GM13976 (cell line): ENCODE results near the gene UPK2.
"Not testable (repeated sequence)": the region's sequence is repeated elsewhere in the genome, so short reads cannot be mapped to it uniquely, and the experiment has no call there.

ENCODE experiments used
- DNase-seq: peaks from one replicate; pipeline ENCODE4 v3.0.0; 2012; ENCODE audit warnings: low spot score
- in situ Hi-C: fragments of 300-500 bp; cut with MboI; formaldehyde crosslinking; loops from one replicate; pipeline ENCODE4 v1.12.0; 2022; ENCODE audit warnings: low sequenced_read_pairs, mixed read lengths, inconsistent platforms; ENCODE audit not compliant: unreplicated experiment
- TF ChIP-seq, protein P1 (sequence below): IDR thresholded peaks from 2 replicates; pipeline ENCODE4 v1.5.1; 2012; ENCODE audit warnings: borderline replicate concordance, mild to moderate bottlenecking; ENCODE audit not compliant: insufficient read depth; ENCODE audit errors: extremely low read depth, missing control alignments, control extremely low read depth

Gene UPK2

GRCh38 chr11:118973985-118974384 is 17.9 kb downstream of the UPK2 start:
- DNase-seq = no peak
- TF ChIP-seq, protein P1, sequence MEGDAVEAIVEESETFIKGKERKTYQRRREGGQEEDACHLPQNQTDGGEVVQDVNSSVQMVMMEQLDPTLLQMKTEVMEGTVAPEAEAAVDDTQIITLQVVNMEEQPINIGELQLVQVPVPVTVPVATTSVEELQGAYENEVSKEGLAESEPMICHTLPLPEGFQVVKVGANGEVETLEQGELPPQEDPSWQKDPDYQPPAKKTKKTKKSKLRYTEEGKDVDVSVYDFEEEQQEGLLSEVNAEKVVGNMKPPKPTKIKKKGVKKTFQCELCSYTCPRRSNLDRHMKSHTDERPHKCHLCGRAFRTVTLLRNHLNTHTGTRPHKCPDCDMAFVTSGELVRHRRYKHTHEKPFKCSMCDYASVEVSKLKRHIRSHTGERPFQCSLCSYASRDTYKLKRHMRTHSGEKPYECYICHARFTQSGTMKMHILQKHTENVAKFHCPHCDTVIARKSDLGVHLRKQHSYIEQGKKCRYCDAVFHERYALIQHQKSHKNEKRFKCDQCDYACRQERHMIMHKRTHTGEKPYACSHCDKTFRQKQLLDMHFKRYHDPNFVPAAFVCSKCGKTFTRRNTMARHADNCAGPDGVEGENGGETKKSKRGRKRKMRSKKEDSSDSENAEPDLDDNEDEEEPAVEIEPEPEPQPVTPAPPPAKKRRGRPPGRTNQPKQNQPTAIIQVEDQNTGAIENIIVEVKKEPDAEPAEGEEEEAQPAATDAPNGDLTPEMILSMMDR = no peak
- in situ Hi-C loops = no loop called here

GRCh38 chr11:118975771-118976709 is 19.9 kb downstream of the UPK2 start:
- no peak for DNase-seq
- in situ Hi-C loops = no loop called here
- TF ChIP-seq, protein P1 = no peak

GRCh38 chr11:118979434-118979833 is 23.3 kb downstream of the UPK2 start:
- no peak for DNase-seq
- in situ Hi-C loops = no loop called here
- TF ChIP-seq, protein P1 = no peak

DNA sequence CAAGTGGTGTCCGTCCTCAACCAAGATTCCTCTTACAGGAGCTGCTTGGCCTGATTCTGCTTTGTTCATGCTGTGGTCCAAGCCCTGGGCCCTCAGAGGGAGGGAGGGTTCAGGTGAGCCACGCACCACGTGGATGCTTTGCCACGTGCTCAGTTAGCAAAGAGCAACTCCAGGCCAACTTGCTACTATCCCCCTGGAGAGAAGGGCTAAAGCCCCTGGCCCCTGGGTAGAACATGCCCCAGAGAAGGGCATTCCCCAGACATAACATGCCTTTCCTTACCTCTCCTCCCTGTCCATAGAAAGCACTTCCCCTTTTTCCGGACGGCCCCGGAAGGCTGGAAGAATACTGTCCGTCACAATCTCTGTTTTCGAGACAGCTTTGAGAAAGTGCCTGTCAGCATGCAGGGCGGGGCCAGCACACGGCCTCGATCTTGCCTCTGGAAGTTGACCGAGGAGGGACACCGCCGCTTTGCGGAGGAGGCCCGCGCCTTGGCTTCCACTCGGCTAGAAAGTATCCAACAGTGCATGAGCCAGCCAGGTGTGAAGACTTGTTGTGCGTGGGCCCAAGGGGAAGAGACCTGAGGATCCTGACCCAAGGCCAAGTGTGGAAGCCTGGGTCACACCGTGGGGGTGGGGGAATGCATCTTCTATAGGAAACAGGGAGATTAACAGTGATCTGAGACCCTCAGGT is 24.2 kb downstream of the UPK2 start:
- no peak for DNase-seq
- TF ChIP-seq, protein P1 = no peak
- in situ Hi-C loops = no loop called here

DNA sequence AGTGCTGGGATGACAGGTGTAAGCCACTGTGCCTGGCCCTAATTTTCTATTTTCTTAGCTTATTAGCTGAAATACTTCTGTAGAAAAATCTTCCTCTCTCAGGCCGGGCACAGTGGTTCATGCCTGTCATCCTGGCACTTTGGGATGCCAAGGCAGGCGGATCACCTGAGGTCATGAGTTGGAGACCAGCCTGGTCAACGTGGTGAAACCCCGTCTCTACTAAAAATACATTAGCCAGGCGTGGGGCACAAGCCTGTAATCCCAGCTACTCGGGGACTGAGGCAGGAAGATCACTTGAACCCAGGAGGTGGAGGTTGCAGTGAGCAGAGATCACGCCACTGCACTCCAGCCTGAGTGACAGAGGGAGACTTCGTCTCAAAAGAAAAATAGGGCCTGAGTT is 28.2 kb downstream of the UPK2 start:
- DNase-seq, in situ Hi-C loops: not testable (repeated sequence)

DNA sequence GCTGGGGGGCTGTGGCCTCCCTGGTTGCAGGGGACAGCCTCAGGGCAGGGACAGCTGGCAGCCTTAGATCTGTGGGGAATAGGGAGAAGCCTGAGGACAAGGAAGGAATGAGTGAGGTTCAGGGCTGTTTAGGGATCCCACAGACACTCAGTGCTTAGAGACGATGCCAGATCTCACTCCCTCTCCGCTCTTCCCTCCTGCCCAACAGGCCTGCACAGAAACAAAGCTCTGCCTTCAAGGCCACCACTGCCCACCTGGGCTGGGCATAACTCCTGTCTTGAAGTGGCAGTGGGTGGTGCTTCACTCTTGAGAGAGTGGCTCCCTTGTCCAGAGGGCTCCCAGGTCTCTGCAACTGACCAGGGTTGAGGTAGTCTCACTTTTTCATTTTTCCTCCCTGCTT is 28.7 kb downstream of the UPK2 start:
- TF ChIP-seq, protein P1 = no peak
- DNase-seq = no peak
- in situ Hi-C loops = no loop called here

- in situ Hi-C loops = no loop called here
- no peak for DNase-seq
Observed at GRCh38 chr11:118988280-118988679, 32.2 kb downstream of the UPK2 start.

DNA sequence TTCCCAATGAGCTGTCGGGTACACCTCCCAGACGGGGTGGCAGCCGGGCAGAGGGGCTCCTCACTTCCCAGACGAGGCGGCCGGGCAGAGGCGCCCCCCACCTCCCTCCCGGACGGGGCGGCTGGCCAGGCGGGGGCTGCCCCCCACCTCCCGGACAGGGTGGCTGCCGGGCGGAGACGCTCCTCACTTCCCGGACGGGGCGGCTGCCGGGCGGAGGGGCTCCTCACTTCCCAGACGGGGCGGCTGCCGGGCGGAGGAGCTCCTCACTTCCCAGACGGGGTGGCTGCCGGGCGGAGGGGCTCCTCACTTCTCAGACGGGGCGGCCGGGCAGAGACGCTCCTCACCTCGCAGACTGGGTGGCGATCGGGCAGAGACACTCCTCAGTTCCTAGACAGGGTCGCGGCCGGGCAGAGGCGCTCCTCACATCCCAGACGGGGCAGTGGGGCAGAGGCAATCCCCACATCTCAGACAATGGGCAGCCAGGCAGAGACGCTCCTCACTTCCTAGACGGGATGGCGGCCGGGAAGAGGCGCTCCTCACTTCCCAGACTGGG is 35.5 kb downstream of the UPK2 start:
- DNase-seq, in situ Hi-C loops: not testable (repeated sequence)

More at GRCh38 chr11:118988280-118988679, 32.2 kb downstream of the UPK2 start:
- TF ChIP-seq, protein P1 = no peak
